Fibroblast of villous mesenchyme (primary cell): Measurements from ENCODE around the gene NLRP9. TPM values are rescaled to one million over a fixed set of nuclear protein-coding genes. Genes with fewer than 3 reads are reported as not detected.

ENCODE experiments used
- DNase-seq: peaks from one replicate; pipeline ENCODE4 v3.0.0-alpha.2; 2010; ENCODE audit warnings: low read depth
- H3K4me3 ChIP-seq: 2 replicates; pipeline ENCODE4 v1.5.1; 2011; ENCODE audit warnings: low read depth, mild to moderate bottlenecking, low read length
- CTCF ChIP-seq: IDR thresholded peaks from 2 replicates; pipeline ENCODE4 v1.5.1; 2012; ENCODE audit warnings: low read depth, mild to moderate bottlenecking, low read length; ENCODE audit not compliant: insufficient read depth
- total RNA-seq: library from RNA; depleted of rRNA; stranded (reverse); fragments of >200 nt; gene quantifications from 2 replicates; pipeline ENCODE4 v1.2.3, GENCODE V29; 2012

Gene NLRP9
- total RNA-seq, 1 donor: not detected

GRCh38 chr19:55696301-55697068 lies 41.7 kb downstream of the NLRP9 start:
- TF ChIP-seq CTCF: no peak
- DNase-seq: no peak
- no peak overlapping the region for H3K4me3 ChIP-seq

- DNase-seq: no peak
- H3K4me3 ChIP-seq: no peak overlapping the region
- no peak for TF ChIP-seq CTCF
Observed at GRCh38 chr19:55695511-55696290, 42.5 kb downstream of the NLRP9 start.

GRCh38 chr19:55694656-55695491 lies 43.3 kb downstream of the NLRP9 start:
- no peak for TF ChIP-seq CTCF
- H3K4me3 ChIP-seq: no peak overlapping the region
- DNase-seq: no peak

- H3K4me3 ChIP-seq: no peak overlapping the region
- no peak for TF ChIP-seq CTCF
- no peak for DNase-seq
Observed at GRCh38 chr19:55694241-55694655, 44.0 kb downstream of the NLRP9 start.

GRCh38 chr19:55693336-55693974 lies 44.7 kb downstream of the NLRP9 start:
- DNase-seq: no peak
- no peak overlapping the region for H3K4me3 ChIP-seq
- no peak for TF ChIP-seq CTCF

- TF ChIP-seq CTCF: no peak
- no peak overlapping the region for H3K4me3 ChIP-seq
- DNase-seq: no peak
Observed at GRCh38 chr19:55692681-55693081, 45.5 kb downstream of the NLRP9 start.
